Stimulated activated CD4-positive, alpha-beta T cell treated with anti-CD3 and anti-CD28 coated beads, Interleukin-4, amount 100 ng/mL, for 1 hour (primary cell): ENCODE measurements around the gene ANAPC10.
"Not testable (repeated sequence)": the region's sequence is repeated elsewhere in the genome, so short reads cannot be mapped to it uniquely, and the experiment has no call there.

Experiments used
- DNase-seq: peaks from one replicate; pipeline ENCODE4 v3.0.0-alpha.2; 2020

ANAPC10 gene, protein sequence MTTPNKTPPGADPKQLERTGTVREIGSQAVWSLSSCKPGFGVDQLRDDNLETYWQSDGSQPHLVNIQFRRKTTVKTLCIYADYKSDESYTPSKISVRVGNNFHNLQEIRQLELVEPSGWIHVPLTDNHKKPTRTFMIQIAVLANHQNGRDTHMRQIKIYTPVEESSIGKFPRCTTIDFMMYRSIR

DNA sequence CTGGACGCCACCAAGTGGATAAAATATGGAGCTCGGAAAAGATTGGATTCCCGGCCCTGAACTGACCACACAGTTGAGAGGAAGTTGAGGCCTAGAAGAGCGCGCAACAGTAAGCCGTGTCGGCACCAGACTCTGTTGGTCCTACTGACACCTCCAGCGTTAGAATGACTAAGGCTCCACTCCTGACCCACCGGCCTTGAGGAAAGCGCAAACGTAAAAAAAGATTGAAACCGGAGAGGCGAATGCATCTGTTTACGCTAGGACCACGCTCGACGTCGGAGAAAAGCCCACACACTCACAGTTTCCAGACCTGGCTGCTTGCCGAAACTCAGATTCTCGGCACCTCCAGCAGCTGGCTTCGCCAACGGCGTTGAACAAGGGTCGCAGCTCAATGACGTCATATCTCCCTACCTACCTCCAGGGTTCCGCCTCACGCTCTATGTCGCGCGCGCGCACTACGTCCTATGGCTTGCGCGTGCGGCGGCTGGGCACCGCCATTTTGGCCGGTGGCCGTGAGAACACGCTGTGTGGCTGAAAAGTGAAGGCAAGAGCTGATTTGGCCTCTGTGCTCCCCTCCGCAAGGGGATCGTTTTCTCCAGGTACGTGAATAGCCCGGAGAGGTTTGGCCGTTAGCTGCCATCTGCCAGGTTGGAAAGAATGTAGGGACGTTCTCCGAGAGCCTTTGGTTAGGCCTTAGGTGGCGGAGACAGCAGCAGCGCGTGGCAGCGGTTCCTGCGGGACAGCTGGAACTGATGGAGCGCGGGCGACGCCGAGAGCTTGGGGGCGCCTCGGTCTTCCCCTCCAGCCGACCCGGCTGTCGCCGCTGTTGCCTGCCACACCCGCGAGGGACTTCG, at the start of gene ANAPC10, which contains the start of gene ABCE1:
ANAPC10 (minus strand) TSS at position 376 of the 854 bp plus-strand sequence. CDS start 2,097 bp downstream, outside the sequence.
ABCE1 (plus strand) TSS at position 491 of the 854 bp plus-strand sequence. CDS start 6,102 bp downstream, outside the sequence.
- DNase-seq: peak; percentile 94

DNA sequence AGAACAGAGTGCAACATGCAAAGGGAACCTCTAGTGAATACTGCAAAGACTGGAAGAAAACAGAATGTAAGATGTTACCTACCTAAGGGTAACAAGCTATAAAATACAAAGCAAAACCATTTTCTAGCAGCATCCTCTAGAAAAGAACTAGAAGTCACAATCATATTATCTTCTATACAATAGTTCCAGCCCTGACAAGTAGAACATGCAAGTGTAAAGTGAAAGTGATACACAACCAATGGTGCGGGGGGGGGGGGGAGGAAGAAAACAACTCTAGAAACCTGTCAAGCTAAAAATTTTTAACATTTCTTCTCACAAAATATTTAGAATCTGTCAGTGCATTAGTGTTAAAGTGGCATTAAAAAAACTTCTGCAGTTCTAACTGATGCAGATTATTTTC, 38.2 kb upstream of the ANAPC10 start:
- DNase-seq: not testable (repeated sequence)

DNA sequence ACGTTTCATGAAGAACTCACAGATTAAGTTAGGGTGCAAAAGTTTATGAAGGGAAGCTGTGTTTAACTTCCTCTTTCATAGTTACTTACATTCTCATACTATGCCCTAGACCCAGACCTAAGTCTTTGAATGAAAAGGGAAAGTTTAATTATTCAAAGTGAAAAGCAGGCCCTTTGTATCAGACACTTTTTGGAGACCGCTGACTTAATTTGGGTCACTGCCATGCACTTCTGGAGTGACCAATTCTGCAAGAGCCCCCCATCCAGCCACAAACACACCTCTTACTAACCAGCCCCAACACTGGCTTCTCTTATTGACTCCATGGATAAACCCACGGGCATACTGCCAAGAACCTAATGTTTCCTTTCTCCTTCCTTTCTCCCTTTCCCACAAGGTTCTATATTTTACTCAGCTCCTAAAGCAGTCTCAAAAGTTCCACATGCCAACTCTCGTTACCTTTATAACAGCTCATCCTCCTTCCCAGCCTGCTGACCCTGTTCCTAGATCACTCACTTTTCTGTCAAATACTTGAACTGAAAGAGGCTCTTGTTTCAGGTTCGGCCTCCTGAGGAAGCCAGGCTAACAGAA, 34.6 kb upstream of the ANAPC10 start:
- no peak for DNase-seq

DNA sequence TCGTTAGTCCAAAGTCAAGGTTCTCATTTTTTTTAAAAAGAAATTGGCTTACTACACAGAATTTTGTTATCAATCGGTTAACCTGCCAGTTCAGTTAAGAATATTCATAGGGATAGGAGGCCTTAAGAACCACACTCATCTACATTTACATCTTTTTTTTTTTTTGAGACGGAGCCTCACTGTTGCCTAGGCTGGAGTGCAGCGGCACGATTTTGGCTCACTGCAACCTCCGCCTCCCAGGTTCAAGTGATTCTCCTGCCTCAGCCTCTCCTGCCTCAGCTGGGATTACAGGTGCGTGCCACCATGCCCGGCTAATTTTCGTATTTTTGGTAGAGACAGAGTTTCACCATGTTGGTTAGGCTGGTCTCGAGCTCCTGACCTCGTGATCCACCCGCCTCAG, 33.9 kb upstream of the ANAPC10 start:
- no peak for DNase-seq

DNA sequence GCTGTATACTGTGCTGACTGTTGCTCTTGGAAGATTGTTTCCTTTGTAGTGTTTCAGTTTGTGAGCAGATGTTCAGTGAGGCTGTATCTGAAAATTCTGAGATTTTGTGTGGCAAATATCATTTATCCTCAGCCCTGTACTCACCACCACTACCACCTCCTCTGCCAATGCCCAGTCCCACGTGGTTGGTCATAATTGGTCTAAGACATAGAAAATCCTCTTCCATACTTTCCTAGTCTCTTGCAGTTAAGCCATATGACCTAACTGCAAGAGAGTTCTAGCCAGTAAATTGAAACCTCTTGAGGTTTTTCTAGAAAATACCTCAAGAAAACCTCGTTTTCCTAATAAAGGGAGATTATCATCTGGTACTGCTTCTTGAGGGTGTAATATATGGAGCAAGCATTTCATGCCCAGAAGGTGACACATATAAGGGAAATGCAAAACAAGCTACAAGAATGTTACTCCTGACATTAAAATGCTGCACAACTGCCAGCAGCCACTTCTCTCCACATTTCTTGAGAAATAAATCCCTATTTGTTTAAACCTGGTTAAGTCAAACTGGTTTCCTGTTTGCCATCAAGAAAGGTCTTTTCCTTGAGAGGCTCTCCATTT, 32.9 kb upstream of the ANAPC10 start:
- no peak for DNase-seq

DNA sequence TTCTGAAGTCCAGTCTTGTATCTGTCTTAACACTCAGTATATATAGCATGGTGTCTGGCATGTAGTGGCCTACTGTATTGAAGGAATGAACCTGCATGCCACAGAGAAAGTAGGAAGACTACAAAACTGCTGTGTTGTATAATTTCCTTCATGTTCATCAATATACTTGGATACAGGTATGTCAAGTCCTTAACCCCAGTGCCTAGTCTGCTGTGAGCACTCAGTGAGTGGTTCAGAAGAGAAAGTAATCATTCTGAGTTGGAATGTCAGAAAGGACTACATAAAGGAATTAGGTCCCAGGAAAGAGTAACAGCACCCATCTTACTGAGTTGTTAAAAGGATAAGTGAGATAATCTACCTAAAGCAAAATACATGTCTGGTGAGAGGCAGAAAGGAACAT, 32.1 kb upstream of the ANAPC10 start:
- DNase-seq: no peak

DNA sequence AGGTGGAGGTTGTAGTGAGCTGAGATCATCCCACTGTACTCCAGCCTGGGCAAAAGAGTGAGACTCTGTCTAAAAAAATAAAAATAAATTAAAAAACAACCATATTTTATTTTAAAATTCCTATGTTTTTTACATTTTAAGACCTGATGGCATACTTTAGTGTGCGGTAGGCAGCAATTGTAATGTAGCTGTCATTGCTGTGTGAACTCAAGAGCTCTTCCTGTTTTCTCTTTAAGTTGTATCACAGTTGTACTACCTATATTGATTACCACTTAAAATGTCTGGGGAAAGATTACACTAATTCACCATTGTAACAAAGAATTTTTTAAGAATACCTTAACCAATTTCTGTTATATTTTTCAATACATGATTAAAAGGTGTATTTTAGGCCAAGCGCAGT, 27.4 kb upstream of the ANAPC10 start:
- DNase-seq: no peak

DNA sequence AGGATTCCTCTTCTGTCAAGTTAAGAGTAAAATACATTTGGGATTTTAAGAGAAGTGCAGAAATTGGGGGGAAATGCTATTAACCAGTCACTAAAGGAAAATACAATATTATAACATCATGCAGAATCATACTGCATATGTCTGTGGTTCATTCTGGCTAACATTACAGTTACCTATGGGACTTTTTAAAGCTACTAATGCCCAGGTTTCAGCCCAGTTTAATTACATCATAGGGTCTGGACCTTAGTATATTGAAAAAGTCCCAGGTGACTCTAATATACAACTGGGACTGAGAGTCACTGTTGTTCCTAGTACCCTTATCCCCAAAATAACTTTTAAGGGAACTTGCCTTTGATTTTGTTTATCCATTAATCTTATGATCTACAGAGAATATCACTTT, 10.1 kb upstream of the ANAPC10 start:
- DNase-seq: no peak

DNA sequence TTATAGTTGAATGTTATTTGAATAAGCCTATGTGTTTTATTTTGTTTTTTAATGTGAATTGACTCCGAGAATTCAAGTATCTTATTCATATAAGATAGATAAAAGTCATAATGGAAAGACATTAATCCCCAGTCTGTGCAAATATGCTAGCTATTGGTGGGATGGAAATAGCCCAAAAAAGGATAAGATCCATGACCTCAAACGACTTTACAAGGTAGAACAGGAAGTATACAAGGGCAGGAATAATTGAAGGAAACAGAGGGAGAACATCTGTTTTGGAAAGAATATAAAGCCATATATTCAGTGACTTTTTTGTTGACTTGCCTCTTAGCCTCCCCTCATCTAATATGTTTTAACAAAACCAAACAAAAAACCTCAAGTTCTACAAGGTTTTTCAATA, 9.1 kb upstream of the ANAPC10 start:
- DNase-seq: no peak

DNA sequence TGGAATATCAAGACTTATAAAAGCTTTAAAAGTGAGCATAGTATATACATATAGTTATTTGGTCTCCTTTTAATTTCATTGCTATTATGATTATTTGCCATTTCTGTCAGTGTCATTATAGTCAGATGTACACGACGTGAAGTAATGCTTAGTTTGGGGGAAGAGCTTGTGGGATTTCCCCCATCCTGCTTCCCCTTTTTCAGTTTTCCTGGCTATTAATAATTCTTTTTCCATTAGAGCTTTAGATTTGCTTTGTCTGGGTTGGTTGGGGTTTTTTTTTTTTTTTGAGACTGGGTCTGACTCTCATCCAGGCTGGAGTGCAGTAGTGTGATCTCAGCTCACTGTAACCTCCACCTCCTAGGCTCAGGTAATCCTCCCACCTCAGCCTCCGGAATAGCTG, 5.5 kb upstream of the ANAPC10 start:
- DNase-seq: no peak

DNA sequence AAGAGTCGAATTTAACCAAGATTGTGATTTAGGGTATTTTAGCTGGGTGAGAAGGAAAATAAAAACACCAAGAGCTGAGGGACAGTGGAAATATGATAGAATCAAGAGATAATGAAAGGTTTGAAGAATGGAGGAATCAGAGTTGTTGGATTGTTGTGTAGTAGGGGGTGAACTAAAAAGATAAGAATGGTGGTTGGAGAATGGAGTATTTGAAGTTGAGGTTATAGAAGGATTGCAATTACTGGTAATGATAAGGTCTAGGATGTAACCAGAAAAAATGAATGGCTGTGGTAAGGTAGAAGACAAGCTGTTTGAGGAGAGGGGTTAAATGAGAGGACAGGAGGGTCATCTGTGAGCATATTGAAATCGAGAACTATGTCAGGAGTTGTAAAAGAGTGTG, 4.6 kb upstream of the ANAPC10 start:
- no peak for DNase-seq

DNA sequence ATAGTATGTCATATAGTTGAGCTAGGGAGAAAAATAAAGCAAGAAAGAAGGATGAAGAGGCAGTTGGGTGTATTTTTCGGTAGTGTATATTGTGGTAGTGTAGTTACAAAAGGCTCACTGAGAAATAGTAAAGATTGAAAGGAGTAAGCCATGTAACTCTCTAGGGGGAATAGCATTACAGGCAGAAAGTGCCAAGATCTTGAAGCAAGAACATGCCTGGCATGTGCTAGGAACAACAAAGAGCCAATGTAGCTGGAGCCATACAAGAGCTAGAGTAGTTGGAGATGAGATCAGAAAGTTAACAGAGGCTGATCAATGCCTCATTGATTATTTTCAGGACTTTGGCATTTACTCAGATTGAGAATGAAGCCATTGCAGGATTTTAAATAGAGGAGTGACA, 3.1 kb upstream of the ANAPC10 start:
- no peak for DNase-seq

DNA sequence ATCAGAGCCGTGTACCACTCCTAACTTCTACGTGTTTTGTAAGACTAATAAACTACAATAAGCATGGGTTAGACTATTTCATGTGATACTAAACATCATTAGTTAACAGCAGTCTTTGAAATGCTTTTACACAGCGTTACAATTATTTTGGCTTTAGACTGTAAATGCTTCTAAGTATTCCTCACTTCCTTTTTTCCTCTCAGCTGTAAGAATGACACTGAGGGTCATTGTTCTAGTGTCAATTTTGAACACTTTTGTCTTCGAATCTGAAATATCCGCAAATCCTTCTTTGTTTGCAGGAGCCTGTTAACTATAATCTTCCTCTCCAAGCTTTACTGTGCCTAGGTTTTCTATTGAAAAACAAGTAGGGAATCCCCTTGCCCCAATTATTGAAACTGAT, 1.7 kb upstream of the ANAPC10 start:
- no peak for DNase-seq

DNA sequence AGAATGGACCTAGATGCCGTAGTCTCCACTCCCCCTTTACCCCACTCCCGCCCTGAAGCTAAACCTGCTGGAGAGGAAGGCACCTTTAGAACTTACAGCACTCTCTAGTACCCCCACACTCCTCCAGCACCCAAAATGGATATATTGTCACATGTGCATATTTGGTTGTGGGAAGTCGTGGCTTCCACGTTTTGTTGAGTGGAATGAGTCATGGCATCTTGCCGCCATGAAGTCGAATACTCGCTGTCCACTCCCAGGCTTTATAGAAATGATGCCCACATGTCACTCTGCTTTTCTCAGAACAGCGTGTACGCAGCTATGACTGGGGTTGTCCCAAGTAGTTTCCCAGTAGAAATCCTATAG, 660 bp upstream of the ANAPC10 start:
- no peak for DNase-seq

DNA sequence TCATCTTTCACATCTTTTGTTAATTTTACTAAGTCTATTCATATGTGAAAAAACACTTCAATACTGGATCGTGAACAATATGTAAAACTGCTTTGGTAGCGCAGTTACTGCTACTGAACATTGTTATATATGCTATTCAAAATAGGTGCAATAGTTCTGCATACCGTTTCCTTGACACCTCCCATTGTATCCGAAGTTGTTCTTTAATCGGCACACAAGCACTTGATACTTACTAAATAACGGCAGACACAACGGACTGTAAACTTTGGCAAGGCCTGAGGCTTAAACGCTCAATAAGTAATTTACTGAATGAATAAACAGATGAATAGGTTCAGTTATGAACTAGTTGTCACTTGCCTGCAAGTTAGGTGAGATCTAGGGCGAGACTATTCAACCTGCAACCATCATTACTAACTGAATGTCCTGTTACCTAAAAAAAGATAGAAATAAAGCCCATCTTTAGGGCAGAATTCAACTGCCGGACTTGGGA, 620 bp downstream of the ANAPC10 start:
- DNase-seq: no peak

DNA sequence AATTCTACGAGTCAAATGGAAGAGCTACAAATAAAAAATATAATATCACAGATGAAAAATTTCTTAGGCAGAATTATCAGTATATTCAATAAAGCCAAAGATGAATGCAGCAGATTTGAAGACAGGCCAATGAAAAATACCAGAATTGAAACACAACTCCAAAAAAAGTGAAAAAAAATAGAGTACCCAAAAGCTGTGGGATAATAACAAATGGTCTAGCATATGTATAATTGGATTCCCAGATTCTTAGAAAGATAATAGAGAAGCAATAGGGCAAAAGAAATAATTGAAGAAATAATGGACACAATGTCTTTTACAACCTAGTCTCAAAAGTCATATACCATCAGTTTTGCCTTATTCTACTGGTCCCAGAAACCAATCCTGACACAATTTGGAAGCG, 4.4 kb downstream of the ANAPC10 start:
- DNase-seq: no peak

DNA sequence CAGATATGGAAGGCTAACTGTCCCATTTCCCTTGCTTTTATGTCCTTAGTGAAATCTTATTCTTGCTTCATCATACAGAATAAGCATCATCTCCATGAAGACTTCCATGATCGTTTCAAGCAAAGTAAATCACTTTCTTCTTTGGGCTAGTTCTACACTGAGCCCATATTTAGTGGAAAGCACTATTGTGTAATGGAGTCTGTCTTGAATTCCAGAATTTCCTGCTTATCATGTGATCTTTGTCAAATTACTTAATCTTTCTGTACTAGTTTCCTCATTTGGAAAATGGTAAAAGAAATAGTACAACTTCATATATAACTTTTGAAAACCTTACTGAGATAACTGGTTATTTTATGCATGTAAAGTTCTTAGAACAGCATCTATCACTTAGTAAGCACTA, 7.6 kb downstream of the ANAPC10 start:
- DNase-seq: no peak

DNA sequence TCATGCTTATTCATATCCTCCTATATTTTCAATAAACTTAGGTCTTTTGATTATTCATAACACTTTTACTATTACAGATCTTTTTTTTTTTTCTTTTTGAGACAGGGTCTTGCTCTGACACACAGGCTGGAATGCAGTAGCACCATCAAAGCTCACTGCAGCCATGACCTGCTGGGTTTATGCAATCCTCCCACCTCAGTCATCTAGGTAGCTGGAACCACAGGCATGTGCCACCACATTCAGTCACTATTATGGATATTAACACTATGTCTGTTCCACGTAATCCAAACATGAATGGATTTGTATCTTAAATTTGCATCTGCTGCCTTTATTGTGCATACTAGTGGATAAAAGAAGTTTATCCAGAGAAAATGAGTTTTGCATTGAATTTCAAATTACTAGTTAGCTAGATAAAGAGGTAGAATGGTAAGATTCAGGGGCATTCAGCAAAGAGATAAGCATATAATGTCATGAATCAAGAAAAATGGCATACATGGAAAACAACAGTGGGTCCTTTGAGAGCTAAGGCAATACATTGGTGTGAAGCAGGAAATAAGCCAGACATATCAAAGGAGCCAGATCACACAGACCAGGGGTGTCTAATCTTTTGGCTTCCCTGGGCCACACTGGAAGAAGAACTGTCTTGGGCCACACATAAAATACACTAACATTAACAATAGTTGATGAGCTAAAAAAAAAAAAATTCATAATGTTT, 13.9 kb downstream of the ANAPC10 start:
- no peak for DNase-seq

DNA sequence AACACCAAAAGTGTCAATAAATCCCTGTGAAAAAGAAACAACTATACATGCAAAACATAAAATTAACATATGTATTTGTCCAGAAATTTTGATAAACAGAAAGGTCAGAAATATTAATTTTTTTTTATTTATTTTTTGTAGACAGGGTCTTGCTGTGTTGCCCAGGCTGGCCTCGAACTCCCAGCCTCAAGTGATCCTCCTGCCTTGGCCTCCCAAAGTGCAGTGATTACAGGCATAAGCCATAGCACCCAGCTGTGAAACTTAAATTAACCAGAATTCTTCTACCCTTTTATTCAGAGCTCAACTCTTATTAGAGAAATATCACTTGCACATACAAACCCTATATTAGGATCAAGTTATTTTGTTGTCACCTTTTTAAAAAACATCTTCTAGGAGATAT, 16.2 kb downstream of the ANAPC10 start:
- DNase-seq: no peak

DNA sequence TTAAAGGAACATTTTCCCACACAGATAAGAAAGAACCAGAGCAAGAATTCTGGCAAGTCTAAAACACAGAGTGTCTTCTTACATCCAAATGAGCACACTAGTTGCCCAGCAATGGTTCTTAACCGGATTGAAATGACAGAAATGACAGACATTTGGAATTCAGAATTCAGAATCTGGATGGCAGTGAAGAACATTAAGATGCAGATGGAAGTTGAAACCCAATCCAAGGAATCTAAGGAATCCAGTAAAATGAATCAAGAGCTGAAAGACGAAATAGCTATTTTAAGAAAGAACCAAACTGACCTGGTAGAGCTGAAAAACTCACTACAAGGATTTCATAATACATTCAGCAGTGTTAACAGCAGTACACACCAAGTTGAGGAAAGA, 21.5 kb downstream of the ANAPC10 start:
- no peak for DNase-seq

DNA sequence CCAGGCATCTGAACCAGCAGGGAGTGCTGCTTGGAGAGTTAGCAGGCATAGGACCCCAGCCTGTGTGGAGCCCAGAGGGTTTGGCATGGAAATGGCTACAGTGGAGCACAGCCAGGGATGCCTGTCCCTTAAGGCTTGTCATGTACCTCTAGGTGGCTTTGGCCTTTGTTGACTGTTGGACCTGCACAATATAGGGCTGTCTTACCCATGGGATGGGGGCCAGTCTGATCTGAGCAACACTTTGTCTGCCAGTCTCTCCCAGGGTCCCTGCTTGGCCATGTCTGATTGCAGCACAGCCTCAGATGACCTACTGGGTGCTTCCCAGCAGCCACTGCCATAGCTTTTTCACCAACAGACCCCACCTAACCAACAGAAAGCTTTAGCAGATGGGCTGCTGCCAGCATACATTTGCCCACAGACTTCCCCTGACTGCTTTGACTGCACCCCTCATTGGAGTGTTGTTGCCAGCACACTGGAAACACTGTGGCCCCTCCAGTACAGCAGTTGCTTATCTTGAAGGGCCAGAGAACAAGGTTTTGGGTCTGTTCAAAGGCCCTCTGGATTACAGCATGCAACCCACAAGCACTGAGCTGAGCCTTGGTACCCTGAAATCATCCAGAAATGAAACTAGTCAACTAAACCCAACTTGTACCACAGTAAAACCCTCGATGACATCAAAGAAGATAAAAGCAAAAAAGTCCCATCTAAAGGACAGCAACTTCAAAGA, 22.1 kb downstream of the ANAPC10 start:
- no peak for DNase-seq

DNA sequence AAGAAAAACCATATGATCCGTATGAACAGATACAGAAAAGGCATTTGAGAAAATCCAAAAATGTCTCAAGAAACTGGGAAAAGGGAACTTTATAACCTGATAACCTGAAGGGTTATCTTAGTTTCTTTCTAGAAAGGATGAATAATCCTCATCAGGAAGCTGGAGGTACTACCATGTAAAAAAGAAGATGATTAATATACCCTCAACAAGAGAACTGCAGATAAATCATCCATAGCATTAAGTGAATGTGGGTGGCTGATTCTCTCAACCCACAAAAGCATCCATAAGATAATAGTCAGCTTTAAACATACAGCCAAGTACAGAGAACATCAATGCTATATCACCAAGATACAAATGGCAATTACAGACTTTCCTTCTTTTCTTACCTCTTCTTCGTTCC, 26.4 kb downstream of the ANAPC10 start:
- no peak for DNase-seq
